Measurements from ENCODE around the gene MUL1.

The MUL1 gene

GRCh38 chr1:20466273-20466672 lies 41.7 kb downstream of the MUL1 start:
- no peak for DNase-seq

GRCh38 chr1:20465187-20465586 lies 42.8 kb downstream of the MUL1 start:
- DNase-seq: no peak

DNA sequence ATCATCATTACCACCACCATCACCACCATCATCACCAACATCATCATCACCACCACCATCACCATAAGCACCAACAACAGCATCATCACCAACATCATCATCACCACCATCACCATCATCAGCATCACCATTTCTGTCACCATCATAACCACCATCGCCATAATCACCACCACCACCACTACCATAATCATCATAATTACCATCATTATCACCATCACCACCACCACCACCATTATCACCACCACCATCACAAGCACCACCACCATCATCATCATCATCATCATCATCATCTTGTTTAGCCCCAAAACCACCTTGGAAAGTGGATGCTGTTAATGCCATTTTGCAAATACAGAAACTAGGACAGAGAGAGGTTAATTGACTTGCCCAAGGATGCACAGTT lies 44.4 kb downstream of the MUL1 start:
- DNase-seq: no peak

GRCh38 chr1:20462397-20462796 lies 45.6 kb downstream of the MUL1 start:
- DNase-seq: peak; percentile 12

- no peak for DNase-seq
Measured at GRCh38 chr1:20458717-20459116, 49.2 kb downstream of the MUL1 start.

- DNase-seq: no peak
Measured at GRCh38 chr1:20454004-20454403, 53.9 kb downstream of the MUL1 start.

DNA sequence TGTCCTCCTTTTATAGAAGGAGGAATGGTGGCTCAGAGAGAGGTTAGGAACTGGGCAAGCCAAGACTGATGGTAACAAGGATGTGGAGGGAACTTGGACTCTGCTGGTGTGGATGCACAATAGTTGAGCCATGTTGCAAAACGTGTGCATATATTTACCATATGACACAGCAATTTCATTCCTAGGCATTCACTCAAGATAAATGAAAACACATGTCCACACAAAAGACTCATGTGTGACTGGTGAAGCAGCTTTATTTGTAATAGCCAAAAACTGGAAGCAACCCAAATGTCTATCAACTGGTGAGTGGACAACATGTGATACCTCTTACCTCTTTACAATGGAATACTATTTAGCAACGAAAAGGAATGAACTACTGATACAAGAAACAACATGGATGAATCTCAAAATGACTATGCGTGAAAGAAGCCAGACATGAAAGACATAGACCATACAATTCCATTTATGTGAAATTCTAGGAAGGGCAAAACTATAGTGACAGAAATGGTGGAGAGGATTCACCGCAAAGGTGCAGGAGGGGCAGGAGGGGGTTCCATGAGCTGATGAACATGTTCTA lies 58.1 kb downstream of the MUL1 start:
- no peak for DNase-seq

Data from midbrain (tissue), 1 donor.